Type B pancreatic cell (in vitro differentiated cells): ENCODE measurements around the gene ESD. TPM values are rescaled to one million over a fixed set of nuclear protein-coding genes. Genes with fewer than 3 reads are reported as not detected.
"Not testable (repeated sequence)": the region's sequence is repeated elsewhere in the genome, so short reads cannot be mapped to it uniquely, and the experiment has no call there.

Experiments used
- DNase-seq: peaks from one replicate; pipeline ENCODE4 v3.0.0; 2021; ENCODE audit warnings: mixed read lengths; ENCODE audit not compliant: unreplicated experiment; ENCODE audit errors: extremely low spot score
- H3K27ac Mint-ChIP-seq: 2 replicates; pipeline ENCODE4 v1.8.0; 2021; ENCODE audit warnings: mild to moderate bottlenecking, mixed read lengths
- H3K27me3 Mint-ChIP-seq: 2 replicates; pipeline ENCODE4 v1.8.0; 2021; ENCODE audit warnings: mixed read lengths
- H3K36me3 Mint-ChIP-seq: 2 replicates; pipeline ENCODE4 v1.8.0; 2021; ENCODE audit warnings: mixed read lengths
- H3K4me1 Mint-ChIP-seq: one replicate; pipeline ENCODE4 v1.8.0; 2021; ENCODE audit warnings: mixed read lengths; ENCODE audit not compliant: unreplicated experiment
- H3K4me3 Mint-ChIP-seq: 2 replicates; pipeline ENCODE4 v1.8.0; 2021; ENCODE audit warnings: mild to moderate bottlenecking, mixed read lengths
- H3K9me3 Mint-ChIP-seq: 2 replicates; pipeline ENCODE4 v1.8.0; 2021; ENCODE audit warnings: mixed read lengths
- total RNA-seq: library from RNA; stranded (reverse); gene quantifications from 2 replicates; pipeline ENCODE4 v1.2.1, GENCODE V29; 2021; ENCODE audit warnings: low replicate concordance
- TF ChIP-seq, protein P1 (sequence below): fragments of 200-600 bp; sonication (generic); conservative IDR thresholded peaks from 2 replicates; pipeline ENCODE4 v1.5.0; 2021; ENCODE audit warnings: antibody characterized with exemption, mild to moderate bottlenecking

ESD gene
- total RNA-seq, 1 donor from 2014 or later = 114 TPM

GRCh38 chr13:46817095-46817494, 20.1 kb upstream of the ESD start:
- Mint-ChIP-seq H3K27ac (no peak overlapping the region), H3K27me3 (no peaks in the 10 kb centered on the region), H3K4me1 (no peaks in the 10 kb centered on the region), H3K36me3 (no peaks in the 10 kb centered on the region), H3K9me3 (peaks cover 4% of the 10 kb centered on the region), H3K4me3 (no peak overlapping the region)
- TF ChIP-seq, protein P1, sequence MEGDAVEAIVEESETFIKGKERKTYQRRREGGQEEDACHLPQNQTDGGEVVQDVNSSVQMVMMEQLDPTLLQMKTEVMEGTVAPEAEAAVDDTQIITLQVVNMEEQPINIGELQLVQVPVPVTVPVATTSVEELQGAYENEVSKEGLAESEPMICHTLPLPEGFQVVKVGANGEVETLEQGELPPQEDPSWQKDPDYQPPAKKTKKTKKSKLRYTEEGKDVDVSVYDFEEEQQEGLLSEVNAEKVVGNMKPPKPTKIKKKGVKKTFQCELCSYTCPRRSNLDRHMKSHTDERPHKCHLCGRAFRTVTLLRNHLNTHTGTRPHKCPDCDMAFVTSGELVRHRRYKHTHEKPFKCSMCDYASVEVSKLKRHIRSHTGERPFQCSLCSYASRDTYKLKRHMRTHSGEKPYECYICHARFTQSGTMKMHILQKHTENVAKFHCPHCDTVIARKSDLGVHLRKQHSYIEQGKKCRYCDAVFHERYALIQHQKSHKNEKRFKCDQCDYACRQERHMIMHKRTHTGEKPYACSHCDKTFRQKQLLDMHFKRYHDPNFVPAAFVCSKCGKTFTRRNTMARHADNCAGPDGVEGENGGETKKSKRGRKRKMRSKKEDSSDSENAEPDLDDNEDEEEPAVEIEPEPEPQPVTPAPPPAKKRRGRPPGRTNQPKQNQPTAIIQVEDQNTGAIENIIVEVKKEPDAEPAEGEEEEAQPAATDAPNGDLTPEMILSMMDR = no peak
- no peak for DNase-seq

DNA sequence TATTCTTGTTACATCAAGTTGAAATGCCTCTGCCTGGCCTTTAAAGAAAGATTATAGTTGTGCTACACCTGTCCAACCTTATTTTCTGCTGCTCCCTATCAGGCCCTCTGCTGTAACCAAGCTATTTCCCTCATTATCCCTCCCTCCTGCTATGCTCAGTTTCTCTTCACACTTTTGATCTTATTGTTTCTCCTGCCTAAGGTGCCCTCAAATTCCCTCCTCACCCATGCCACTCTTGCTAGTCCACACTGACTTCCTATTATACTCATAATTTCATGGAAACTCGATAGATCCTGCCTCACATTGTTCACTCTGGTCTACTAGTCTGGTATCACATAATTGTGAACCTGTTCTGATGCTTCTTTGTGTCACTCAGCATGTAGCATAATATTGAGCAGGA, 19.4 kb upstream of the ESD start:
- H3K9me3 Mint-ChIP-seq = peaks cover 6% of the 10 kb centered on the region
- DNase-seq = no peak
- no peaks in the 10 kb centered on the region for H3K4me1 Mint-ChIP-seq
- TF ChIP-seq, protein P1 = no peak
- no peaks in the 10 kb centered on the region for H3K27me3 Mint-ChIP-seq
- H3K36me3 Mint-ChIP-seq = no peaks in the 10 kb centered on the region
- no peak overlapping the region for H3K4me3 Mint-ChIP-seq
- no peak overlapping the region for H3K27ac Mint-ChIP-seq

DNA sequence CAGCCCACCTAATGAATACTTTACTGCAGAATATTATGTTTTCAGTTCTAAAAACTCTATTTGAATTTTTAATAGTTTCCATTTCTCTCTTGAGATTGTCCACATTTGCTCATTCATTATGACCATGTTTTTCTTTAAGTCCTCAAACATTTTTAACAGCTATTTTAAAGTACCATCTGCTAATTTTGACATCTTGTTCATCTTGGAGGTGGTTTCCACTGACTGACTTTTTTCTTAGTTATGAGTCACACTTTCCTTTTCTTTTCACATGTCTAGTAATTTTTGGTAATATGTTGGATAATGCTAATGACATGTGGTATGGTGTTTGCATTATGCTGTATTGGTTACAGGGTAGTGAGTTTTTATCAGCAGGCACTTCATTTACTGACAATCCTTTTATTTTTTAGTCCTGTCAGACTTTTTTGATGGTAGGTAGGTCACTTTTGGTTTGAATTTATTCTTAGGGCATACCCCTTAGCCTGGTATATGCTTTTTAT, 15.4 kb upstream of the ESD start:
- DNase-seq = no peak
- no peak overlapping the region for H3K4me3 Mint-ChIP-seq
- H3K27me3 Mint-ChIP-seq = no peaks in the 10 kb centered on the region
- H3K4me1 Mint-ChIP-seq = no peaks in the 10 kb centered on the region
- TF ChIP-seq, protein P1 = no peak
- H3K36me3 Mint-ChIP-seq = no peaks in the 10 kb centered on the region
- H3K27ac Mint-ChIP-seq = no peak overlapping the region
- H3K9me3 Mint-ChIP-seq = peaks cover 6% of the 10 kb centered on the region

GRCh38 chr13:46810440-46810839, 13.5 kb upstream of the ESD start:
- TF ChIP-seq, protein P1 = no peak
- DNase-seq = no peak
- H3K36me3 Mint-ChIP-seq = no peaks in the 10 kb centered on the region
- H3K4me1 Mint-ChIP-seq = no peaks in the 10 kb centered on the region
- H3K4me3 Mint-ChIP-seq = no peak overlapping the region
- no peak overlapping the region for H3K27ac Mint-ChIP-seq
- H3K27me3 Mint-ChIP-seq = no peaks in the 10 kb centered on the region
- H3K9me3 Mint-ChIP-seq = peaks cover 6% of the 10 kb centered on the region

DNA sequence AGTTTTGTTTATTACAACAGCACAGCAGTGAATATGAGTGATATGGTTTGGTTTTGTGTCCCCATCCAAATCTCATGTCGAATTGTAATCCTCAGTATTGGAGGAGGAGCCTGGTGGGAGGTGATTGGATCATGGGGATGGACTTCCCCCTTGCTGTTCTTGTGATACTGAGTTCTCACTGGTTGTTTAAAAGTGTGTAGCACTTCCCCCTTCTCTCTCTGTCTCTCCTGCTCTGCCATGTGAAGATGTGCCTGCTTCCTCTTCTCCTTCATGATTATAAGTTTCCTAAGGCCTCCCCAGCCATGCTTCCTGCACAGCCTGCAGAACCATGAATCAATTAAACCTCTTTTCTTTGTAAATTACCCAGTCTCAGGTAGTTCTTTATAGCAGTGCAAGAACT, 8.0 kb upstream of the ESD start:
- not testable (repeated sequence) for H3K27ac Mint-ChIP-seq, H3K4me1 Mint-ChIP-seq, H3K27me3 Mint-ChIP-seq, DNase-seq, H3K9me3 Mint-ChIP-seq, H3K4me3 Mint-ChIP-seq, H3K36me3 Mint-ChIP-seq

GRCh38 chr13:46804391-46804815, 7.4 kb upstream of the ESD start:
- DNase-seq = no peak
- no peak overlapping the region for H3K27ac Mint-ChIP-seq
- no peaks in the 10 kb centered on the region for H3K9me3 Mint-ChIP-seq
- no peak overlapping the region for H3K4me3 Mint-ChIP-seq
- no peaks in the 10 kb centered on the region for H3K36me3 Mint-ChIP-seq
- H3K27me3 Mint-ChIP-seq = peaks cover 6% of the 10 kb centered on the region
- no peaks in the 10 kb centered on the region for H3K4me1 Mint-ChIP-seq
- TF ChIP-seq, protein P1 = no peak
